GM10847 (cell line): ENCODE measurements around the gene KCNMA1.

Experiments used
- POLR2A ChIP-seq: IDR thresholded peaks from 2 replicates; pipeline ENCODE4 v1.6.1; 2011; ENCODE audit not compliant: insufficient read length; ENCODE audit errors: extremely low read depth

Gene KCNMA1

DNA sequence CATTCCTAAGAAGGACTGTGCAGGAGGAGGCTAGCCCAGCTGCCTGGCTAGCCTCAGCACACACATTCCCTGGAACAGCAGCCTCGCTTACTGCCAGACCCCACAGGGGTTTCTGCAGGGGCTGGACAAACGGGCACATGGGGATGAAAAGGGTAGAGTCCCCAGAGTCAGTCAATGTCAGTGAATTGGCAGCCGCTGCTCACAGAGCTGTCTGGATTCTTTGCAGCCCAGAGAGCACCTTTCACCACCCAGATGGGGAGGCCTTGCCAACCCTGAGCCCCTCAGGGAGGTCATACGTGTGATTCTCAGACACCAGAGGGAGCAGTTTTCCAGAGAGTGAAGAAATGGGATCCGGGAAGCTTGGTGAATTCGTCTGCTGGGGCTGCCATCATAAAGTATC lies 143.3 kb downstream of the KCNMA1 start:
- TF ChIP-seq POLR2A, result no peak

DNA sequence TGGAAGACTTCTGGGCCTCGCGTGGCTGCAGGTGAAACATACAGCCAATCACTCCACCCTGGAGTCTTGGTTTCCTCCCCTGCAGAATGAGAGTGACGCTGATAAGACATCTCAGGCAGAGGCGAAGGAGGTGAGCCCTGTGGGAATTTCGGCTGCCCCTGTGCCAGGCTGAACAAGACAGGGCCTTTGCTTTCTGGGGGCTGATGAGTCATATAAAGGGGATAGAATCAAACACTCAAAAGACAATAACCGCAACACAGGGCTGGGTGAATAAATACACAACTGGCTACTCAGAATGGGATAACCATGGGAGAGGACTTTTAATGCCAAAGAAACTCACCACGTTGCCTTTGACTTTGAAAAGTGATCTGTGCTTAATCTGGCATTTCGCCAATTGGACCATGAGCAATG lies 143.8 kb downstream of the KCNMA1 start:
- TF ChIP-seq POLR2A, result no peak

- TF ChIP-seq POLR2A, result no peak
Observed at GRCh38 chr10:77493239-77493806, 144.3 kb downstream of the KCNMA1 start.

GRCh38 chr10:77492368-77492994 lies 145.1 kb downstream of the KCNMA1 start:
- TF ChIP-seq POLR2A, result no peak

DNA sequence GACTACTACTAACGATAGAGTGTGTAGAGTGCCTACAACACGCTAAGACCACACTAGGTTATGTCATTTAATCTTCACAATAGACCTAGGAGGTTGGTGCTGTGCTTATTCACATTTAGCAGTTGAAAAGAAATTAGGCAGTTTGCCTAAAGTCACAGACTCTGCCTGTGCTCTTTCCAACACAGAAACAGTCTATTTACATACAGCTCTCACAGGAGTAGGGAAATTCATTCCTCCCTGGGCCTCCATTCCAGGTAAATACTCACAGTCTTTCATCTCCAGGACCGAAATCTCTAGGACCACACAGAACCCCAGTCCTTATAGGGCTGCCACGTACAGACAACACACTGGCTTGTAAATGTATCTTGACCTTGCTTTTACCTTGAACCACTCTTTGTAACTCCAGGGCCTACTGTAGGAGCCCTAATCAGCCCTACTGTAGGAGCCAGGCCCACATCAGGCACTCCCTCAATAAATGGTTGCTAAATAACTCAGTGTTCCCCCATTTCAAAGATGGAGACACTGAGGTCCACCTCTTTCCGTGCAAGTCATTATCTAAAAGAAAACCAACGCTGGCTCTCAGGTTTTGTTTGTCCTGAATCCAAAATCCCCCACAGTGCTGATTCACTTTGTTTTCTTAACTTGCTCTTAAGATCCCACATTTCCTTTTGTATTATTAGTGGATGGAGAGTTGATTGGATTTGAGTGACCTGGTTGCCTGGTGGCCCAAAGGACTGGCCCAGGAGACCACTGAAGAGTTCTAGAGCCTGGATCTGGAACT lies 146.9 kb downstream of the KCNMA1 start:
- no peak for TF ChIP-seq POLR2A

DNA sequence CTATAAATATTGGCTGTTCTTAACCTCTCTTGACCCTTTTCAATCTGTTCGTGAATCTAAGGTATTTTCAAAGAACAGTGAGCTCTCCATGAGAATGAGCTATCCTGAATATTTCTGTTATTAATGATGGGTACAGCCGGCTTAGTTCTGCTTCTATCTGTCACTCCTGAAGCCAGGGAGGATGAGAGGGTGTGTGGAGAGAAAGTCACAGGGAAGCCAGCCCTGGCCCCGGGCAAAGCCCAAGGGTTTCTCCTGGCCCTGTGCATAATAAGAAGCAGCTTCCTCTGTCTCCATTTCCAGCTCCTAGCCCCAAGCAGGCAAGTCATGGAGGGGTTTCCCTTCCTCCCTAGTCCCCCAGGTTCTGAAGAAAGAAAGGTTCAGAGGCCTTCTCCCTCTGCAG lies 151.1 kb downstream of the KCNMA1 start:
- no peak for TF ChIP-seq POLR2A

DNA sequence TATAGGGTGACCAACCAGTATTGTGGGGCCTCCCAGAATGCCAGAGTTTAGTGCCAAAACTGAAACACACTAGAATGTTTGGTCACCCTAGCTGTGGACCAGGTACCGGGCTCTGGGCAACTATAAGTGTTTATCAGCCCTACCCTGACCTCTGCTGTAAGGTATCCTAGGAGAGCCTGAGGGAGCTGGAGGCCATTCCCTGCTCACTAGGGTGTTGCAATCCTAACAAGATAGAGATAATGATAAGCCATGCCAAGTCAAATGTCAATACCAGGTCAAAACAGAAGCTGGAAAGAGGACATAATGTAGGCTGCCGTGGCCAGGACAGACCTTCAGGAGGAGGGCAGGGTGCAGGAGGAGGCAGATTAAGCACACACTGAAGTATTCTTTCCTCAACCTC lies 151.8 kb downstream of the KCNMA1 start:
- no peak for TF ChIP-seq POLR2A

- no peak for TF ChIP-seq POLR2A
Observed at GRCh38 chr10:77482072-77482471, 155.5 kb downstream of the KCNMA1 start.

DNA sequence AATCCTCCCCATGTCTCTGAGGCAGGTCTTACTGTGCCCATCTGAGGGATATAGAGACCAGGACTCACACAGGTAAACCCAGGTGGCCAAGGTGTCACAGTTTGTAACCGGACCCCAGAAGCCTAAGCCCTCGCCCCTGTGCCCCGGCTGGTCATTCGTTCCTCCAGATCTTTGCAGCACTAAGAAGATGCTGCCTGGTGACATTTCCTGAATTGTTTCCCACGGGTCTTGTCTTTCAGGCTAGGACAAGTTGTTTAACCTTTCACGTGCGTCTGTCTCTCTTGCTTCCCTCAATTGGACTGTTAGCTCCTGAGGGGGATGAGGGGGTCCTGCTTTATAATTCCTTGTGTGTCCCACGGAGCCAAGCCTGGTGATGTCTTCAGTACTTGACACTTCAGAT lies 158.0 kb downstream of the KCNMA1 start:
- no peak for TF ChIP-seq POLR2A

DNA sequence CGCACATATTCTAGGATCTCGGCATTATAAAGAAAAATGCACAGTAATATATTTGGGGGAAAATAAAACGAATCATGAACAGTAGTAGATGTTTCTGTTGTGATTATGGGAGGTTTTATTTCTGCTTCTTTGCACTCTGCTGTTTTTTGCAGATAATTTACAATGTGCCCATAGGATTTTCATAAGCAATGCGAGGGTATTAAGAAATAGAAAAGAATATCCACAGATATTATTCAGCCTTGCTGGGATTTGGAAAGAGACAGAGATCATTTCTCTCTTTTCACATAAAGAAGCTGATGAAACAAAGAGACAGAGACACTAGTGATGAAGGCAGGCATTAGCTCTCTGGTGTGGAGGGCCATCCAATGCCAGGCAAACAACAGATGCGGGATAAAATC lies 158.6 kb downstream of the KCNMA1 start:
- TF ChIP-seq POLR2A, result no peak

- TF ChIP-seq POLR2A, result no peak
Observed at GRCh38 chr10:77478247-77478961, 159.2 kb downstream of the KCNMA1 start.

- TF ChIP-seq POLR2A, result no peak
Observed at GRCh38 chr10:77475522-77475921, 162.1 kb downstream of the KCNMA1 start.

GRCh38 chr10:77474939-77475338 lies 162.7 kb downstream of the KCNMA1 start:
- TF ChIP-seq POLR2A, result no peak

- no peak for TF ChIP-seq POLR2A
Observed at GRCh38 chr10:77474386-77474785, 163.2 kb downstream of the KCNMA1 start.

DNA sequence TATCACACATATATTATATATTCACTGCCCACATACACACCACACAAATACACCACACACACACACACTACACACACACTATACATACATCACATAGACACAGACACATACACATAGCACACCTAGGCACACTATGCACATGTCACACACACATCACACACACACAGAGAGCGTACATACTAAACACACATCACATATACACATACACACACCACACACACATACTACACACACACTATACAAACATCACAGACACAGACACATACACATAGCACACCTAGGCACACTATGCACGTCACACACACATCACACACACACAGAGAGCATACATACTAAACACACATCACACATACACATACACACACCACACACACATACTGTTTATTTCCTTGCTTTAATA lies 165.5 kb downstream of the KCNMA1 start:
- TF ChIP-seq POLR2A, result no peak

DNA sequence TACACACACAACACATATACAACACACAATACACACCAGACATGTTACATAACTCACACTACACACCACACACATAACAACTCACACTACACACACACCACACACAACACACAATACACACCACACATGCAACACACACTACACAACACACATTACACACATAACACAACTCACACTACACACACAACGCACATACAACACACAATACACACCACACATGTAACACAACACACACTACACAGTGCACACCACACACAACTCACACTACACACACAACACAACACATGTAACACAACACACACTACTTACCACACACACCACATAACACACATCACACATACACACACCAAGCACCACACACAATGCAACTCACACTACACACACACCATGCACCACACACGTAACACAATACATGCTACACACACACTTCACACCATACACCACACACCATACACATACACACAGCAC lies 166.5 kb downstream of the KCNMA1 start:
- TF ChIP-seq POLR2A, result no peak

DNA sequence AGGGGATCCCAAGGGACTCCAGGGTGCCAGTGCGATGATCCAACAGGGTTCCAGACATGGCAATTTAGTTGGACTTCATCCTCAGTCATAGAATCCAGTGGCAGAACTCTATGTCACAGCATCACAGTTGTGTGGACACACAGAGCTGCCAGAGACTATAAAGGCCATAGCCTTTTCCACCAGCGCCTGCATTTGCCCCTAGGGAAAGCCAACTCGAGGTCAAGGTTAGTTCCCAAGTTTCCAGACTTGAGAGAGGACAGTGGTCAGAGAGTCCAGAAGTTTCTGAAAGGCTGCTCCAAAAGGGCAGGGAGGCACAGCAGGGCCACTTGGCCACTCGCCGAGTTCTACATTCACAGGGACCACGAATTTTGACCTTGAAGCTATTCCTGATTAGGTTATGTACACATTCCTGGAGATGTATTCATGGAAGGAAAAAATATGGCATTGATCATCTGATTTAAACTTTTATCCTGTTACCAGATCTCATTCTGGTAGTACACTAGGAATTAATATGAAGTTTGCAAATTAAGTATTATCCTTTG lies 170.1 kb downstream of the KCNMA1 start:
- TF ChIP-seq POLR2A, result no peak
